H1 (cell line): ENCODE measurements around the gene CD164. TPM values are rescaled to one million over a fixed set of nuclear protein-coding genes. Genes with fewer than 3 reads are reported as not detected.

ENCODE experiments used
- CTCF ChIA-PET: fragments of 300-600 bp; sonication (Branson Sonifier 250); formaldehyde crosslinking; loops from one replicate; lab custom pipeline; 2021; ENCODE audit not compliant: partially characterized antibody; lab: Charles Lee
- POLR2A ChIA-PET: fragments of 300-600 bp; sonication (Branson Sonifier 250); formaldehyde crosslinking; loops from one replicate; lab custom pipeline; 2021; ENCODE audit warnings: inconsistent platforms; ENCODE audit not compliant: partially characterized antibody; lab: Charles Lee
- DNase-seq, 2 experiments: peaks; one replicate each; pipeline versions ENCODE4 v3.0.0 to v3.0.0-alpha.2; 2010 to 2022; ENCODE audit warnings: low spot score in 2 of 2, low read depth in 1 of 2, mixed read lengths in 1 of 2
- FAIRE-seq: peaks from 2 replicates; lab custom pipeline; 2011; peaks lifted over from hg19 to GRCh38; lab: Jason Lieb, UNC
- H2AFZ ChIP-seq: 2 replicates; pipeline ENCODE4 v1.8.1; 2012; ENCODE audit warnings: low read length, inconsistent platforms
- H2AK5ac ChIP-seq: 2 replicates; pipeline ENCODE4 v1.6.1; 2013; ENCODE audit warnings: low read depth, low read length
- H2BK120ac ChIP-seq: replicated peaks from 2 replicates; pipeline ENCODE3; 2013; ENCODE audit warnings: low read depth, low read length, inconsistent platforms
- H2BK12ac ChIP-seq: 2 replicates; pipeline ENCODE4 v1.6.1; 2013; ENCODE audit warnings: low read depth, low read length
- H2BK15ac ChIP-seq: 2 replicates; pipeline ENCODE4 v1.6.1; 2013; ENCODE audit warnings: low read length
- H2BK20ac ChIP-seq: 2 replicates; pipeline ENCODE4 v1.6.1; 2013; ENCODE audit warnings: low read length
- H2BK5ac ChIP-seq: 2 replicates; pipeline ENCODE4 v1.6.1; 2013; ENCODE audit warnings: low read depth, low read length
- H3K14ac ChIP-seq: 2 replicates; pipeline ENCODE4 v1.6.1; 2013; ENCODE audit warnings: inconsistent platforms; ENCODE audit not compliant: insufficient read length
- H3K18ac ChIP-seq: 2 replicates; pipeline ENCODE4 v1.6.1; 2013; ENCODE audit warnings: low read length; ENCODE audit errors: extremely low read depth
- H3K23ac ChIP-seq: 2 replicates; pipeline ENCODE4 v1.6.1; 2013; ENCODE audit warnings: inconsistent platforms; ENCODE audit not compliant: insufficient read length
- H3K23me2 ChIP-seq: 2 replicates; pipeline ENCODE4 v1.6.1; 2013; ENCODE audit warnings: low read depth, low read length
- H3K27ac ChIP-seq: 2 replicates; pipeline ENCODE4 v1.6.1; 2011; ENCODE audit warnings: low read depth, low read length, inconsistent platforms
- H3K27me3 ChIP-seq, 4 experiments: replicated peaks in 1 of 4; 1 replicate in 1 of 4; 2 replicates in 3 of 4; pipeline versions ENCODE4 v1.6.1 to v1.8.1; 2011 to 2013; ENCODE audit warnings: low read length in 3 of 4, mild to moderate bottlenecking in 3 of 4, inconsistent platforms in 2 of 4, mixed read lengths in 2 of 4, moderate library complexity in 1 of 4; ENCODE audit not compliant: control insufficient read depth in 3 of 4, insufficient read depth in 3 of 4; ENCODE audit errors: extremely low read depth in 1 of 4
- H3K36me3 ChIP-seq, 4 experiments: 2 replicates each; pipeline versions ENCODE4 v1.6.1 to v1.8.1; 2011 to 2013; ENCODE audit warnings: mild to moderate bottlenecking in 4 of 4, low read length in 3 of 4, moderate library complexity in 2 of 4, control low read depth in 1 of 4, inconsistent platforms in 1 of 4; ENCODE audit not compliant: insufficient read depth in 4 of 4, control insufficient read depth in 2 of 4
- H3K4ac ChIP-seq: replicated peaks from 2 replicates; pipeline ENCODE3; 2013; ENCODE audit warnings: low read length, low read depth, mixed read lengths, inconsistent platforms; ENCODE audit not compliant: insufficient read length
- H3K4me1 ChIP-seq, 4 experiments: replicated peaks in 1 of 4; 1 replicate in 1 of 4; 2 replicates in 3 of 4; pipeline versions ENCODE4 v1.6.1 to v1.8.1; 2011 to 2013; ENCODE audit warnings: low read length in 3 of 4, inconsistent platforms in 2 of 4, mixed read lengths in 1 of 4; ENCODE audit not compliant: insufficient read depth in 4 of 4, control insufficient read depth in 3 of 4
- H3K4me2 ChIP-seq, 2 experiments: 2 replicates each; pipeline versions ENCODE4 v1.6.1 to v1.8.1; 2011 to 2013; ENCODE audit warnings: low read depth in 2 of 2, low read length in 2 of 2, control low read depth in 1 of 2, inconsistent platforms in 1 of 2, mild to moderate bottlenecking in 1 of 2; ENCODE audit not compliant: insufficient read depth in 1 of 2
- H3K4me3 ChIP-seq, 4 experiments: fragments of 200-600, 300-600 bp in 1 of 4; sonication (generic), shearing (Covaris generic), sonication (Bioruptor Twin) in 1 of 4; 2 replicates each; pipeline versions ENCODE4 v1.5.1 to v1.8.1; 2011 to 2016; ENCODE audit warnings: low read length in 4 of 4, low read depth in 3 of 4, control low read depth in 2 of 4, inconsistent platforms in 2 of 4, mild to moderate bottlenecking in 2 of 4, mixed read lengths in 1 of 4, moderate library complexity in 1 of 4; ENCODE audit not compliant: insufficient read depth in 2 of 4; ENCODE audit errors: extremely low read depth in 1 of 4
- H3K56ac ChIP-seq: replicated peaks from 2 replicates; pipeline ENCODE3; 2013; ENCODE audit warnings: low read depth, mild to moderate bottlenecking, mixed read lengths, low read length, inconsistent platforms; ENCODE audit not compliant: insufficient read length
- H3K79me1 ChIP-seq: 2 replicates; pipeline ENCODE4 v1.6.1; 2013; ENCODE audit warnings: low read depth, low read length, control low read depth
- H3K79me2 ChIP-seq, 2 experiments: 2 replicates each; pipeline versions ENCODE4 v1.6.1 to v1.8.1; 2012 to 2013; ENCODE audit warnings: low read length in 2 of 2, mild to moderate bottlenecking in 2 of 2, inconsistent platforms in 1 of 2; ENCODE audit not compliant: insufficient read depth in 2 of 2, control insufficient read depth in 1 of 2
- H3K9ac ChIP-seq, 4 experiments: replicated peaks in 1 of 4; 1 replicate in 1 of 4; 2 replicates in 3 of 4; pipeline versions ENCODE4 v1.6.1 to v1.8.1; 2011 to 2013; ENCODE audit warnings: low read depth in 3 of 4, low read length in 3 of 4, control low read depth in 2 of 4, mild to moderate bottlenecking in 2 of 4, moderate library complexity in 2 of 4, inconsistent platforms in 1 of 4; ENCODE audit errors: extremely low read depth in 1 of 4
- H3K9me3 ChIP-seq, 2 experiments: 2 replicates each; pipeline versions ENCODE4 v1.6.1 to v1.8.1; 2012 to 2013; ENCODE audit warnings: mild to moderate bottlenecking in 2 of 2, moderate library complexity in 2 of 2, control low read depth in 1 of 2, inconsistent platforms in 1 of 2, low read depth in 1 of 2, low read length in 1 of 2, mixed read lengths in 1 of 2; ENCODE audit not compliant: insufficient read depth in 2 of 2
- H4K20me1 ChIP-seq, 2 experiments: replicated peaks in 1 of 2; 2 replicates each; pipeline versions ENCODE3 to v1.8.1; 2011 to 2013; ENCODE audit warnings: inconsistent platforms in 2 of 2, low read length in 2 of 2, mild to moderate bottlenecking in 1 of 2; ENCODE audit not compliant: insufficient read depth in 2 of 2, control insufficient read depth in 1 of 2
- H4K5ac ChIP-seq: 2 replicates; pipeline ENCODE4 v1.6.1; 2013; ENCODE audit warnings: low read length, low read depth, mixed read lengths, inconsistent platforms; ENCODE audit not compliant: insufficient read length
- H4K8ac ChIP-seq: 2 replicates; pipeline ENCODE4 v1.8.0; 2013; ENCODE audit warnings: mild to moderate bottlenecking, moderate library complexity, low read length, inconsistent platforms; ENCODE audit not compliant: insufficient read depth; ENCODE audit errors: extremely low read depth
- H4K91ac ChIP-seq: replicated peaks from 2 replicates; pipeline ENCODE3; 2013; ENCODE audit warnings: low read length, mixed read lengths, inconsistent platforms; ENCODE audit not compliant: insufficient read length
- ATF3 ChIP-seq: IDR thresholded peaks from 2 replicates; pipeline ENCODE4 v1.6.1; 2011; ENCODE audit warnings: low read depth, mild to moderate bottlenecking, low read length; ENCODE audit not compliant: insufficient read depth
- MAX ChIP-seq: IDR thresholded peaks from 2 replicates; pipeline ENCODE4 v1.6.1; 2012; ENCODE audit warnings: inconsistent platforms
- RAD21 ChIP-seq, 2 experiments: IDR thresholded peaks in 1 of 2; conservative IDR thresholded peaks in 1 of 2; 2 replicates each; pipeline ENCODE4 v1.6.1; 2011; ENCODE audit warnings: low read depth in 2 of 2, low read length in 2 of 2, improper control_type of control experiment in 1 of 2, inconsistent platforms in 1 of 2, mild to moderate bottlenecking in 1 of 2, moderate library complexity in 1 of 2
- RXRA ChIP-seq: IDR thresholded peaks from 2 replicates; pipeline ENCODE4 v1.6.1; 2011; ENCODE audit warnings: low read depth, mild to moderate bottlenecking, low read length, moderate library complexity; ENCODE audit not compliant: insufficient read depth
- SP1 ChIP-seq: IDR thresholded peaks from 2 replicates; pipeline ENCODE4 v1.6.1; 2011; ENCODE audit warnings: low read depth, low read length
- SP4 ChIP-seq: IDR thresholded peaks from 2 replicates; pipeline ENCODE4 v1.6.1; 2012; ENCODE audit warnings: low read length, inconsistent platforms
- WGBS, 2 experiments: shearing (Covaris generic) in 1 of 2; methylation state at CpG; one replicate each; pipeline versions ENCODE4 v1.1.6 to v1.1.7; 2013 to 2015; ENCODE audit warnings: low lambda C conversion rate in 2 of 2, mixed read lengths in 2 of 2, inconsistent platforms in 1 of 2, low coverage in 1 of 2, missing lambda C conversion rate in 1 of 2; ENCODE audit not compliant: insufficient replicate concordance in 2 of 2, insufficient coverage in 1 of 2, insufficient read length in 1 of 2; ENCODE audit errors: extremely low coverage in 1 of 2, missing lambda C conversion rate in 1 of 2; 5-methylcytosine and 5-hydroxymethylcytosine counted together
- polyA plus RNA-seq, 7 experiments: library from polyadenylated mRNA; depleted of rRNA in 3 of 7; stranded (reverse) in 5 of 7; unstranded in 2 of 7; fragments of >200 nt in 5 of 7; fragments of 200-250 nt in 2 of 7; gene quantifications; 1 replicate in 5 of 7; 2 replicates in 1 of 7; 4 replicates in 1 of 7; pipeline versions ENCODE4 v1.2.1 to v1.2.3, GENCODE V29; 2011 to 2013; ENCODE audit warnings: missing spikeins in 2 of 7, mixed read lengths in 2 of 7
- total RNA-seq: library from RNA; stranded (reverse); fragmentation: NEBNext Ultra II Directional; extraction: Animal tissue kit (Norgen Biotek cat#: 25700); gene quantifications from 2 replicates; pipeline ENCODE4 v1.2.1, GENCODE V29; 2021

Gene CD164
- total and polyA plus RNA-seq, 2 of the 8 experiments (the other 6 are each of a cell fraction or from before 2014, with no cell fraction given): 69.3 to 94.3 TPM

- Histone ChIP-seq H4K20me1 (peaks cover 3 to 5% of the 10 kb centered on the region in 2 experiments), H3K79me1 (no peaks in the 10 kb centered on the region), H2BK5ac (no peak overlapping the region), H3K23ac (no peak overlapping the region), H3K4me3 (no peak overlapping the region), H3K14ac (no peak overlapping the region), H3K4ac (no peak overlapping the region), H3K18ac (no peak overlapping the region), H3K9ac (no peak overlapping the region), H2BK120ac (no peak overlapping the region), H4K91ac (no peak overlapping the region), H3K56ac (no peak overlapping the region), H3K23me2 (peaks cover 3% of the 10 kb centered on the region; the same call in 1 of the 2 replicates), H2AK5ac (no peak overlapping the region), H2BK20ac (no peak overlapping the region), H2BK15ac (no peak overlapping the region), H3K4me1 (no peaks in the 10 kb centered on the region), H3K4me2 (no peak overlapping the region), H3K36me3 (peaks cover 21 to 87% (median 46%) of the 10 kb centered on the region in 4 experiments), H3K27me3 (no peaks in the 10 kb centered on the region), H3K79me2 (0 out of 4 replicates have a peak, but pooled peaks cover 0 to 3% of the 10 kb centered on the region in 2 experiments), H3K9me3 (no peaks in the 10 kb centered on the region), H4K5ac (no peak overlapping the region), H3K27ac (no peak overlapping the region), H2BK12ac (no peak overlapping the region), H4K8ac (no peak overlapping the region), H2AFZ (no peak overlapping the region)
- ChIA-PET CTCF (interaction anchor here (0.9 to 2.1 kb wide), 4 partner anchors 12 to 185 kb away, joined by 3 to 8 read pairs (median 4); no protein-coding TSS in a partner anchor), POLR2A (interaction anchor here (1.3 to 3.5 kb wide), 2 partner anchors 12 to 20 kb away, joined by 3 to 20 read pairs; partner anchors contain the start of gene CD164)
- DNase-seq: no peak
- WGBS, 2 experiments: 83% methylated on average over 3 of the region's 3 CpGs; no CpG with 5 or more reads in 1 of the 2 experiments
- FAIRE-seq: no peak
- TF ChIP-seq SP1 (no peak), ATF3 (no peak), RXRA (no peak), SP4 (no peak), RAD21 (IDR thresholded peaks at IDR 0.05 in 1 of 2, conservative IDR thresholded peaks at IDR 0.05 in 1 of 2; ENCODE audit: low read depth in 2 of 2, low read length in 2 of 2) (no peak), MAX (no peak)
These were observed 11.5 kb downstream of the CD164 start for GRCh38 chr6:109370792-109371191.
